Esophagus (tissue), 2 donors: Measurements from ENCODE around the gene GFM1. TPM values are rescaled to one million over a fixed set of nuclear protein-coding genes. Genes with fewer than 3 reads are reported as not detected.
"Not testable (repeated sequence)": the region's sequence is repeated elsewhere in the genome, so short reads cannot be mapped to it uniquely, and the experiment has no call there.

Experiments used
- H3K27ac ChIP-seq, 2 donors: one replicate each; pipeline ENCODE4 v1.5.1; 2013; ENCODE audit warnings: low read depth in 2 of 2, mild to moderate bottlenecking in 2 of 2, inconsistent platforms in 1 of 2, low read length in 1 of 2, moderate library complexity in 1 of 2
- H3K27me3 ChIP-seq, 2 donors: one replicate each; pipeline ENCODE4 v1.6.1; 2013; ENCODE audit warnings: low read length in 2 of 2, control low read depth in 1 of 2, mild to moderate bottlenecking in 1 of 2; ENCODE audit not compliant: insufficient read depth in 2 of 2, control insufficient read depth in 1 of 2
- H3K36me3 ChIP-seq, 2 donors: one replicate each; pipeline ENCODE4 v1.6.1; 2013; ENCODE audit warnings: low read length in 1 of 2; ENCODE audit not compliant: control insufficient read depth in 2 of 2, insufficient read depth in 2 of 2
- H3K4me1 ChIP-seq, 2 donors: one replicate each; pipeline ENCODE4 v1.6.1; 2013; ENCODE audit warnings: low read length in 1 of 2; ENCODE audit not compliant: control insufficient read depth in 2 of 2, insufficient read depth in 2 of 2
- H3K4me3 ChIP-seq, 2 donors: one replicate each; pipeline ENCODE4 v1.5.1; 2013; ENCODE audit warnings: low read length in 2 of 2, mild to moderate bottlenecking in 2 of 2, low read depth in 1 of 2, moderate library complexity in 1 of 2
- H3K9me3 ChIP-seq, 2 donors: one replicate each; pipeline ENCODE4 v1.6.1; 2013; ENCODE audit warnings: mild to moderate bottlenecking in 2 of 2, low read depth in 1 of 2, low read length in 1 of 2, moderate library complexity in 1 of 2; ENCODE audit not compliant: control insufficient read depth in 2 of 2, insufficient read depth in 1 of 2
- WGBS, 2 donors: extraction: QIAGEN DNeasy Blood & Tissue Kit; methylation state at CpG; one replicate each; pipeline ENCODE4 v1.1.7; 2013; 5-methylcytosine and 5-hydroxymethylcytosine counted together
- polyA plus RNA-seq, 2 donors: library from polyadenylated mRNA; stranded (reverse); fragments of 200-250 nt; gene quantifications; one replicate each; pipeline ENCODE4 v1.2.3, GENCODE V29; 2013
- donor health status: healthy with polysubstance abuse.
- donor health status: Bipolar disorder and iron deficiency.

Gene GFM1
- polyA plus RNA-seq, 2 donors, result 7.5 to 16.9 TPM

GRCh38 chr3:158671821-158672214 lies 27.5 kb downstream of the GFM1 start:
- H3K27ac ChIP-seq, result peak overlapping the region; percentile 88 to 93
- no peaks in the 10 kb centered on the region for H3K4me1 ChIP-seq
- no peaks in the 10 kb centered on the region for H3K9me3 ChIP-seq
- H3K4me3 ChIP-seq, result peak overlapping the region; percentile 66
- H3K27me3 ChIP-seq, result no peaks in the 10 kb centered on the region
- WGBS, 2 donors, result 6 to 13% methylated on average over 6 of the region's 6 CpGs
- H3K36me3 ChIP-seq, result peaks cover 0 to 2% of the 10 kb centered on the region in 2 donors

GRCh38 chr3:158672215-158673176 lies 28.2 kb downstream of the GFM1 start, which contains the start of gene LXN:
LXN (minus strand) TSS chr3:158672648; CDS start chr3:158672478, 170 bp downstream.
- WGBS, 2 donors, result 5 to 7% methylated on average over 30 of the region's 30 CpGs
- H3K9me3 ChIP-seq, result no peaks in the 10 kb centered on the region

GRCh38 chr3:158678687-158679086 lies 34.4 kb downstream of the GFM1 start:
- Histone ChIP-seq H3K4me3 (no peak overlapping the region), H3K9me3 (no peaks in the 10 kb centered on the region), H3K27me3 (no peaks in the 10 kb centered on the region), H3K4me1 (no peaks in the 10 kb centered on the region), H3K36me3 (peaks cover 0 to 3% of the 10 kb centered on the region in 2 donors), H3K27ac (no peak overlapping the region)
- 90 to 97% methylated on average over 2 of the region's 2 CpGs for WGBS, 2 donors

More at GRCh38 chr3:158672215-158673176, 28.2 kb downstream of the GFM1 start, which contains the start of gene LXN:
- H3K27me3 ChIP-seq, result no peaks in the 10 kb centered on the region
- H3K36me3 ChIP-seq, result peaks cover under 1 to 3% of the 10 kb centered on the region in 2 donors
- peak within 1 kb of the TSS; percentile 66 for H3K4me3 ChIP-seq
- H3K27ac ChIP-seq, result peak within 1 kb of the TSS; percentile 88 to 93
- H3K4me1 ChIP-seq, result no peaks in the 10 kb centered on the region

- Histone ChIP-seq H3K27ac (no peak overlapping the region), H3K27me3 (no peaks in the 10 kb centered on the region), H3K36me3 (peaks cover 3% of the 10 kb centered on the region in 2 donors), H3K4me1 (no peaks in the 10 kb centered on the region), H3K4me3 (no peak overlapping the region), H3K9me3 (no peaks in the 10 kb centered on the region)
- 36 to 43% methylated on average over 1 of the region's 1 CpG for WGBS, 2 donors
Measured at GRCh38 chr3:158679547-158680000, 35.2 kb downstream of the GFM1 start.

GRCh38 chr3:158680861-158681260 lies 36.5 kb downstream of the GFM1 start:
- no peaks in the 10 kb centered on the region for H3K27me3 ChIP-seq
- no peak overlapping the region for H3K27ac ChIP-seq
- WGBS, 2 donors, result 75 to 79% methylated on average over 2 of the region's 2 CpGs
- no peaks in the 10 kb centered on the region for H3K9me3 ChIP-seq
- no peak overlapping the region for H3K4me3 ChIP-seq
- H3K36me3 ChIP-seq, result peaks cover 3% of the 10 kb centered on the region in 2 donors
- H3K4me1 ChIP-seq, result no peaks in the 10 kb centered on the region

GRCh38 chr3:158683230-158683962 lies 39.1 kb downstream of the GFM1 start:
- Histone ChIP-seq H3K27me3 (no peaks in the 10 kb centered on the region), H3K36me3 (peaks cover 0 to 3% of the 10 kb centered on the region in 2 donors), H3K9me3 (no peaks in the 10 kb centered on the region), H3K4me3 (no peak overlapping the region), H3K4me1 (no peaks in the 10 kb centered on the region), H3K27ac (no peak overlapping the region)
- 89 to 90% methylated on average over 5 of the region's 5 CpGs for WGBS, 2 donors

- Histone ChIP-seq H3K4me3 (no peak overlapping the region), H3K27me3 (no peaks in the 10 kb centered on the region), H3K36me3 (peaks cover 0 to 3% of the 10 kb centered on the region in 2 donors), H3K27ac (no peak overlapping the region), H3K9me3 (no peaks in the 10 kb centered on the region), H3K4me1 (no peaks in the 10 kb centered on the region)
- 86 to 93% methylated on average over 2 of the region's 2 CpGs for WGBS, 2 donors
Measured at GRCh38 chr3:158685159-158685558, 40.8 kb downstream of the GFM1 start.

- H3K27me3 ChIP-seq, H3K4me3 ChIP-seq, H3K27ac ChIP-seq, H3K9me3 ChIP-seq, H3K36me3 ChIP-seq, H3K4me1 ChIP-seq: not testable (repeated sequence)
- 93 to 97% methylated on average over 3 of the region's 3 CpGs for WGBS, 2 donors
Measured at GRCh38 chr3:158693866-158694456, 49.6 kb downstream of the GFM1 start.

GRCh38 chr3:158696618-158697017 lies 52.3 kb downstream of the GFM1 start:
- H3K27ac ChIP-seq, result no peak overlapping the region
- H3K36me3 ChIP-seq, result no peaks in the 10 kb centered on the region
- H3K4me3 ChIP-seq, result no peak overlapping the region
- no peaks in the 10 kb centered on the region for H3K9me3 ChIP-seq
- no peaks in the 10 kb centered on the region for H3K27me3 ChIP-seq
- WGBS, 2 donors, result 44 to 48% methylated on average over 2 of the region's 2 CpGs
- no peaks in the 10 kb centered on the region for H3K4me1 ChIP-seq
